Stimulated activated CD8-positive, alpha-beta memory T cell treated with anti-CD3 and anti-CD28 coated beads, Interleukin-4, amount 100 ng/mL, for 24 hours (primary cell): ENCODE results near the gene PRR23E.

ENCODE experiments used
- DNase-seq: peaks from one replicate; pipeline ENCODE4 v3.0.0-alpha.2; 2020; ENCODE audit warnings: low read depth

The PRR23E gene

GRCh38 chr3:127165036-127165435 lies 27.9 kb upstream of the PRR23E start:
- no peak for DNase-seq

- no peak for DNase-seq
Measured at GRCh38 chr3:127165694-127166485, 27.0 kb upstream of the PRR23E start.

GRCh38 chr3:127166501-127167065 lies 26.3 kb upstream of the PRR23E start:
- no peak for DNase-seq

GRCh38 chr3:127167315-127168043 lies 25.5 kb upstream of the PRR23E start:
- DNase-seq = no peak

- DNase-seq = no peak
Measured at GRCh38 chr3:127168271-127168670, 24.7 kb upstream of the PRR23E start.

GRCh38 chr3:127170814-127171213 lies 22.1 kb upstream of the PRR23E start:
- DNase-seq = no peak

GRCh38 chr3:127171320-127171719 lies 21.6 kb upstream of the PRR23E start:
- DNase-seq = no peak

GRCh38 chr3:127171721-127172120 lies 21.2 kb upstream of the PRR23E start:
- no peak for DNase-seq

GRCh38 chr3:127172211-127172610 lies 20.7 kb upstream of the PRR23E start:
- DNase-seq = no peak

GRCh38 chr3:127172781-127173515 lies 20.0 kb upstream of the PRR23E start:
- DNase-seq = no peak

GRCh38 chr3:127173516-127174166 lies 19.3 kb upstream of the PRR23E start:
- DNase-seq = no peak

- no peak for DNase-seq
Measured at GRCh38 chr3:127174284-127174683, 18.6 kb upstream of the PRR23E start.

GRCh38 chr3:127174715-127175140 lies 18.2 kb upstream of the PRR23E start:
- no peak for DNase-seq

GRCh38 chr3:127175272-127175671 lies 17.7 kb upstream of the PRR23E start:
- DNase-seq = no peak

- DNase-seq = no peak
Measured at GRCh38 chr3:127177226-127177625, 15.7 kb upstream of the PRR23E start.

GRCh38 chr3:127180859-127181258 lies 12.1 kb upstream of the PRR23E start:
- DNase-seq = no peak

- DNase-seq = no peak
Measured at GRCh38 chr3:127182431-127182830, 10.5 kb upstream of the PRR23E start.

- DNase-seq = no peak
Measured at GRCh38 chr3:127182848-127183714, 9.8 kb upstream of the PRR23E start.

GRCh38 chr3:127183931-127184869 lies 8.7 kb upstream of the PRR23E start:
- no peak for DNase-seq

- no peak for DNase-seq
Measured at GRCh38 chr3:127184870-127185216, 8.1 kb upstream of the PRR23E start.
